ENCODE data around the gene HDHD5.

The HDHD5 gene

GRCh38 chr22:17114898-17115235 is 44.2 kb downstream of the HDHD5 start:
- Histone ChIP-seq H3K4me3 (ENCODE audit: low read depth, low read length) (no peak overlapping the region), H3K36me3 (peaks cover 13% of the 10 kb centered on the region), H3K27ac (no peak overlapping the region), H3K27me3 (ENCODE audit: insufficient read depth, low read depth, severe bottlenecking) (no peaks in the 10 kb centered on the region), H3K9me3 (ENCODE audit: severe bottlenecking) (no peaks in the 10 kb centered on the region)
- DNase-seq: no peak
- no peak for TF ChIP-seq CTCF (IDR thresholded peaks at IDR 0.05; ENCODE audit: low read depth, low read length)

- no peak for TF ChIP-seq CTCF (IDR thresholded peaks at IDR 0.05; ENCODE audit: low read depth, low read length)
- no peak overlapping the region for H3K4me3 ChIP-seq (ENCODE audit: low read depth, low read length)
- DNase-seq: no peak
- H3K27me3 ChIP-seq (ENCODE audit: insufficient read depth, low read depth, severe bottlenecking): no peaks in the 10 kb centered on the region
- H3K27ac ChIP-seq: no peak overlapping the region
- H3K36me3 ChIP-seq: peaks cover 8% of the 10 kb centered on the region
- no peaks in the 10 kb centered on the region for H3K9me3 ChIP-seq (ENCODE audit: severe bottlenecking)
Measured at GRCh38 chr22:17114173-17114897, 44.7 kb downstream of the HDHD5 start.

GRCh38 chr22:17113600-17113999 is 45.5 kb downstream of the HDHD5 start:
- DNase-seq: peak; percentile 42
- no peak for TF ChIP-seq CTCF (IDR thresholded peaks at IDR 0.05; ENCODE audit: low read depth, low read length)
- Histone ChIP-seq H3K9me3 (ENCODE audit: severe bottlenecking) (no peaks in the 10 kb centered on the region), H3K27ac (peak overlapping the region; percentile 55), H3K4me3 (ENCODE audit: low read depth, low read length) (no peak overlapping the region), H3K36me3 (peaks cover 5% of the 10 kb centered on the region), H3K27me3 (ENCODE audit: insufficient read depth, low read depth, severe bottlenecking) (no peaks in the 10 kb centered on the region)

DNA sequence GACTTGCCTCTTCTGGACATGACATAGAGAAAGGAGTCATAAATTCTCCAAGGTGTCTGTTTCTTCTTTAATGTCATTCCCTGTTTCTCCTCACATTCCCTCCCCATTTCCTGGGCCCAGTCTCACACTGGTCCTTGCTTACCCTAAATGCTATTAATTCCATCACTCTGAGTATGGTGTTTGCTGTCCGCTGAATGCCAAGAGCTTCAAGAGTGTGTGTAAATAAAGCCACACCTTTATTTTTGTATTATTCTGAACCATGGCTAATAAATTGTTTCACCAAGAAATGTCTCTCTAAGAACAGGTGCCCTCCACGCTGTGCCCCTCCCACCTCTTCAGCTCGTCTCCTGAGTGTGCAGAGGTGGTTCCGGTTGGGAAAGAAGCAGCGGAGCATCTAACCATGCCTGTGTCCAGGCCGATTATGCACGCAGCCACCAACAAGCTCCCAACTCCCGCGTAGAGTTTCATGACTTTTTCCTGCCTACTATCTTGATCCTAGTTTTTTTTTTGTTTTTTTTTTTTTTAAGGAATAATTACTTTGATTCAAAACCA is 46.5 kb downstream of the HDHD5 start:
- Histone ChIP-seq H3K27ac (no peak overlapping the region), H3K27me3 (ENCODE audit: insufficient read depth, low read depth, severe bottlenecking) (no peaks in the 10 kb centered on the region), H3K36me3 (peaks cover 8% of the 10 kb centered on the region), H3K9me3 (ENCODE audit: severe bottlenecking) (no peaks in the 10 kb centered on the region), H3K4me3 (ENCODE audit: low read depth, low read length) (no peak overlapping the region)
- TF ChIP-seq CTCF (IDR thresholded peaks at IDR 0.05; ENCODE audit: low read depth, low read length): no peak
- DNase-seq: no peak

DNA sequence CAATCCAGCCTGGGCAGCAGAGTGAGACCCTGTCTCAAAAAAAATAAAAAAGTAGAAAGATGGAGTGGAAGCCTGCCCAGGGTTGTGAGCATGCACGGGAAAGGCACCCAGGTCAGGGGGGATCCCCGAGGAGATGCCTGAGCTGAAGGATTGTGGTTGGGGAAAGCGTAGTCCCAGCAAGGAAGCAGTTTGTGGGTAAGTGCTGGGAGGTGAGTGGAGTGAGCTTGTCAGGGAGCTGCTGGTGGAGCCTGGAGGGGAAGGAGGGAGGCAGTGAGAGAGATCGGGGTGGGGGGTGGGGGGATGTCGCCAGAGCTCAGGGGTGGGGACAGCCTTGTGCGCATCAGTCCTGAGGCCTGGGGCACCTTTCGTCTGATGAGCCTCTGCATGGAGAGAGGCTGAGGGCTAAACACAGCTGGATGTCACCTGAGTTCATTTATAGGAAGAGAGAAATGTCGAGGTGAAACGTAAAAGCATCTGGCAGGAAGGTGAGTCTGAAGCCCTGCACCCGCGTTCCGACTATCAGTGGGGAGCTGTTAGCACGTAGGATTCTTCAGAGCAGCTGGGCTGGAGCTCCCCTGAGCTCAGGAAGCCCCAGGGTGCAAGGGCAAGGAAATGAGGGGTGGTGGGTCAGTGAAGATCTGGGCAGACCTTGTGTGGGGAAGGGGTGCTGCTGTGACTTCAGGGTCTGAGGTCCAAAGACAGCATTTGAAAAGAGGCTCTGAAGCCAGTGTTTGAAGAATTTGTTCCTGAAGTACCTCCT is 48.1 kb downstream of the HDHD5 start:
- H3K27ac ChIP-seq: no peak overlapping the region
- no peak for TF ChIP-seq CTCF (IDR thresholded peaks at IDR 0.05; ENCODE audit: low read depth, low read length)
- no peaks in the 10 kb centered on the region for H3K9me3 ChIP-seq (ENCODE audit: severe bottlenecking)
- peaks cover 8% of the 10 kb centered on the region for H3K36me3 ChIP-seq
- H3K27me3 ChIP-seq (ENCODE audit: insufficient read depth, low read depth, severe bottlenecking): no peaks in the 10 kb centered on the region
- no peak for DNase-seq
- no peak overlapping the region for H3K4me3 ChIP-seq (ENCODE audit: low read depth, low read length)

All from WERI-Rb-1 (cell line).